Heart left ventricle (tissue), 16 donors: ENCODE measurements around the gene SH3PXD2A. TPM values are rescaled to one million over a fixed set of nuclear protein-coding genes. Genes with fewer than 3 reads are reported as not detected.
"Not testable (repeated sequence)": the region's sequence is repeated elsewhere in the genome, so short reads cannot be mapped to it uniquely, and the experiment has no call there.

Experiments
- ATAC-seq, 4 donors: fragments of 200-7000 bp; cut with Tn5 transposase; one replicate each; pipeline ENCODE4 v1.9.1; 2020 to 2022; ENCODE audit warnings: moderate library complexity in 4 of 4, mild to moderate bottlenecking in 3 of 4, moderate number of reproducible peaks in 1 of 4
- DNase-seq, 5 donors: peaks; one replicate each; pipeline ENCODE4 v3.0.0-alpha.2; 2020
- H3K27ac ChIP-seq, 12 donors: fragments of 200-600 bp; sonication (generic) in 4 of 12; one replicate each; pipeline versions ENCODE4 v1.5.0 to v1.8.0; 2016 to 2022; ENCODE audit warnings: mild to moderate bottlenecking in 2 of 12
- H3K27me3 ChIP-seq, 9 donors: fragments of 200-600 bp; sonication (generic) in 2 of 9; one replicate each; pipeline versions ENCODE4 v1.5.1 to v1.8.0; 2016 to 2022; ENCODE audit warnings: mild to moderate bottlenecking in 3 of 9
- H3K36me3 ChIP-seq, 9 donors: fragments of 200-600 bp; sonication (generic) in 2 of 9; one replicate each; pipeline versions ENCODE4 v1.5.0 to v1.8.0; 2018 to 2022; ENCODE audit warnings: mild to moderate bottlenecking in 2 of 9
- H3K4me1 ChIP-seq, 12 donors: fragments of 200-600 bp; sonication (generic) in 4 of 12; one replicate each; pipeline versions ENCODE4 v1.5.0 to v1.8.0; 2016 to 2022; ENCODE audit warnings: mild to moderate bottlenecking in 3 of 12
- H3K4me3 ChIP-seq, 12 donors: fragments of 200-600 bp; sonication (generic) in 4 of 12; one replicate each; pipeline versions ENCODE4 v1.5.0 to v1.8.0; 2017 to 2022; ENCODE audit warnings: mild to moderate bottlenecking in 9 of 12, moderate library complexity in 4 of 12
- H3K9me3 ChIP-seq, 12 donors: fragments of 200-600 bp; sonication (generic) in 4 of 12; one replicate each; pipeline versions ENCODE4 v1.5.0 to v1.8.0; 2016 to 2022; ENCODE audit warnings: mild to moderate bottlenecking in 1 of 12
- CTCF ChIP-seq, 12 donors: fragments of 200-600 bp; sonication (generic) in 4 of 12; IDR thresholded peaks; one replicate each; pipeline versions ENCODE4 v1.5.0 to v1.8.0; 2018 to 2022; ENCODE audit warnings: antibody characterized with exemption in 12 of 12, mild to moderate bottlenecking in 5 of 12
- POLR2A ChIP-seq, 2 donors: fragments of 450-650 bp; IDR thresholded peaks; one replicate each; pipeline ENCODE4 v1.6.1; 2017; ENCODE audit warnings: antibody characterized with exemption in 2 of 2, mild to moderate bottlenecking in 2 of 2, moderate library complexity in 2 of 2
- WGBS, 4 donors: extraction: QIAGEN DNeasy Blood & Tissue Kit in 2 of 4; methylation state at CpG; one replicate each; pipeline versions ENCODE4 v1.1.5 to v1.1.7; 2013 to 2018; 5-methylcytosine and 5-hydroxymethylcytosine counted together
- intact Hi-C, 10 donors: fragments of 100-400 bp; cut with DNase I; formaldehyde crosslinking; loops; one replicate each; pipeline versions ENCODE4 v1.11.1 to v1.14.2; 2022
- polyA plus RNA-seq, 2 donors: library from polyadenylated mRNA; stranded (reverse); fragments of 200-250 nt; gene quantifications; one replicate each; pipeline ENCODE4 v1.2.3, GENCODE V29; 2013
- total RNA-seq, 9 donors: library from RNA; depleted of rRNA in 2 of 9; stranded (reverse); fragments of >200 nt in 2 of 9; fragmentation: NEBNext Ultra II Directional in 3 of 9; extraction: Animal tissue kit (Norgen Biotek cat#: 25700) in 3 of 9; gene quantifications; one replicate each; pipeline versions ENCODE4 v1.1.0 to v1.2.4, GENCODE V29; 2016 to 2023
- donor health status: ischemic (EF 13 %, LVEDD 7.1; RV severe dilation, severe dysfunction).
- donor health status: healthy with polysubstance abuse.
- donor health status: DM: no; HTN: yes; CAD: no.
- donor health status: DM: no; HTN: no; CAD: no.
- donor health status: ischemic (EF 25% LVEDD 6.9; RV normal size, moderate dysfunction).
- donor health status: ischemic (EF 25% LVEDD 5.7; RV mildly dilated, moderate dysfunction).
- donor health status: healthy.
- donor health status: DM: yes; HTN: yes; CAD: no.
- donor health status: ischemic (EF 35%, LVEDD 5.7; RV mildly dilated, moderate dysfunction).
- donor health status: nonischemic (EF 11% LVEDD 7.7; RV severe dilation, severe dysfunction).
- donor health status: DM: yes; HTN: yes; CAD: no.
- donor health status: PGD.
- donor health status: ischemic (EF 29% LVEDD 5.4; RV normal size, mild dysfunction).
- donor health status: nonischemic (EF 23%, LVEDD 6.1; RV moderate dilation, normal function).

Gene SH3PXD2A
- total and polyA plus RNA-seq, 11 donors, result 11.8 to 43.4 (median 31.1) TPM

DNA sequence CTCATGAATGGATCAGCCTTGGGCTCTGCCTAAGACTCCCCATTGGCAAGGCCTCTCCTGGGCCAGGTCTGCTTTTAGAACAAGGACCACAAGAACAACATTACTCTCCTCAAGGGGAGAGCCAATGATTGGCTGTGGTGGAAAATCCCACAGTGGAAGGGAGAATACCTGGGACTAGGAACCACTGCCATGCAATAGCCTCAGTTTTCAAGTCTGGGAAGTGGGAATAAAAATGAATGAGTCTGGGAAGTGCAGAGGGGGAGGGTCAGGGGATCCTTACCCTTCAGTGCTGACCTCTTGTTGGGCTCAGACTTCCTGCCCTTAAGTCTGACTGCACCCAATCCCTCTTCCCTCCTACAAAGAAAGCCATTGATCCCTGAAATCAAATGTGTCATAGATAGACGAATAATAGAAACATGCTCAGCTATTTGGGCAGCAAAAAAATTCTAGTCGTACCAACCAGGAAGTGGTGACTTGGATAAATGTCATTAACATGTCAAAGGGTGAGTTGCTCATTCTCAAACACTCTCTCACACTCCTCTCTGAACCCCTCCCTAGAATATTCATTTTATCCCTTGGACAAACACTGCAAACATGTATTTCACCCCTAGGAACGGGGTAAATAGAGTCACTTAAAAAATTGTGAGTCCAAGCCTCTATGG is 123.6 kb downstream of the SH3PXD2A start:
- WGBS, 4 donors, result 70 to 81% (median 76%) methylated on average over 3 of the region's 3 CpGs
- peaks cover 0 to 25% (median 8%) of the 10 kb centered on the region in 12 donors for H3K4me1 ChIP-seq
- H3K27me3 ChIP-seq, result no peaks in the 10 kb centered on the region
- no peak overlapping the region for H3K4me3 ChIP-seq
- ATAC-seq (no peak), DNase-seq (no peak)
- peaks cover 0 to 5% (median 0%) of the 10 kb centered on the region in 9 donors for H3K36me3 ChIP-seq
- H3K9me3 ChIP-seq, result no peaks in the 10 kb centered on the region
- no peak for TF ChIP-seq POLR2A (IDR thresholded peaks at IDR 0.05)
- no peak for TF ChIP-seq CTCF (IDR thresholded peaks at IDR 0.05)
- intact Hi-C loops, result no loop called here
- no peak overlapping the region for H3K27ac ChIP-seq

DNA sequence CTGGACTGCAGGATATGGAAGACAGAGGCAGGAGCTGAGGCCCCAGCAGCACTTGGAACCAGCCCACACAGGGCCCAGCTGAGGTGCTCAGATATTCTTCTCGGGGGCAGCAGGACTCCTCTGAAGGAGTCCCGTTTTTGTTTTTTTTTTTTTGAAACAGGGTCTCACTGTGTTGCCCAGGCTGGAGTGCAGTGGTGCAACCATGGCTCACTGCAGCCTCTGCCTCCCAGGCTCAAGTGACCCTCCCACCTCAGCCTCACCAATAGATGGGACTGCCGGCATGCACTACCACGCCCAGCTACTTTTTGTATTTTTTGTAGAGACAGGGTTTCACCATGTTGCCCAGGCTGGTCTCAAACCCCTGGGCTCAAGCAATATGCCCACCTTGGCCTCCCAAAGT is 124.3 kb downstream of the SH3PXD2A start:
- H3K36me3 ChIP-seq, H3K27ac ChIP-seq, H3K27me3 ChIP-seq, intact Hi-C loops, ATAC-seq, H3K9me3 ChIP-seq, H3K4me3 ChIP-seq: not testable (repeated sequence)
- DNase-seq, result peak in 2 of 5 donors; percentile 11 to 15
- peaks cover 0 to 26% (median 8%) of the 10 kb centered on the region in 12 donors for H3K4me1 ChIP-seq
- WGBS, 4 donors, result 84 to 96% (median 86%) methylated on average over 4 of the region's 4 CpGs

- DNase-seq, result no peak
- 86 to 91% (median 89%) methylated on average over 5 of the region's 5 CpGs for WGBS, 4 donors
- no peaks in the 10 kb centered on the region for H3K27me3 ChIP-seq
- no peak for ATAC-seq
- intact Hi-C loops, result no loop called here
- H3K36me3 ChIP-seq, result peaks cover 0 to 3% (median 0%) of the 10 kb centered on the region in 9 donors
- no peak overlapping the region for H3K27ac ChIP-seq
- no peaks in the 10 kb centered on the region for H3K9me3 ChIP-seq
- H3K4me3 ChIP-seq, result no peak overlapping the region
- TF ChIP-seq CTCF (IDR thresholded peaks at IDR 0.05), result no peak
- TF ChIP-seq POLR2A (IDR thresholded peaks at IDR 0.05), result no peak
- H3K4me1 ChIP-seq, result peaks cover 0 to 26% (median 8%) of the 10 kb centered on the region in 12 donors
Measured at GRCh38 chr10:103729851-103730250, 125.5 kb downstream of the SH3PXD2A start.

DNA sequence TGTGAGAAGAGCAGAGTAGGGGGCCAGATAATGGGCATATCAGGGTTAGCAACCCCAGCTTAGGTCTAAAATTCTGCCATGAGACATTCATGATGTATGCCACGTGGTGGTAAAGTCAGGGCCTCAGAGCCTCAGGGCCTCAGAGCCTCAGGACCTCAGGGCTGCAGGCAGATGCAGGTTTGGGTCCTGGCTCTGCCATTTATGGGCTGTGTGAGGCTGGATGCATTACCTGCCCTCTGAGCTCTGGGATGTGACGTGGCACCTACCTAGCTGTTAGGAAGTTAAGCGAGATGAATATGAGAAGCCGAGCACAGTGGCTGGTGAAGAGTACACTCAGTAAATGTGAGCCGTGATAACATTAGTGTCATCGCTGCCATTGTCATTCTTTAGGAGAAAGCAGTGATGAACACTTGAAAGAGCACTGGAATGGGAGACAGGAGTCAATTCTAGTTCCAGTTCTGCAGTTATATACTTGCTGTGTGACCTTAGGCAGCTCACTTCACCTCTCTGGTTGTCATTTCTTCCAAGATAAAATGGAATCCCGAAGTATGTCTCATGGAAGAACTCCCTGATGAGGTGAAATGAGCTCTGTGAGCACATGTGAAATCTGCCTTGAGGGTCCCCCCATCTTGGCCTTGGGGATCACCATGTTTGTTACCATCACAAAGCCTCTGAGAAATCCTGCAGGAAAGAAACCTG is 127.2 kb downstream of the SH3PXD2A start:
- TF ChIP-seq POLR2A (IDR thresholded peaks at IDR 0.05) (no peak), CTCF (IDR thresholded peaks at IDR 0.05) (no peak)
- DNase-seq (no peak), ATAC-seq (peak in 2 of 4 donors; percentile 7 to 16)
- Histone ChIP-seq H3K36me3 (peaks cover 0 to 12% (median 7%) of the 10 kb centered on the region in 9 donors), H3K9me3 (no peaks in the 10 kb centered on the region), H3K27ac (peak overlapping the region in 4 of 12 donors; percentile 3 to 64 (median 54)), H3K27me3 (no peaks in the 10 kb centered on the region), H3K4me3 (no peak overlapping the region), H3K4me1 (peaks cover 0 to 23% (median 7%) of the 10 kb centered on the region in 12 donors)
- intact Hi-C loops, result no loop called here
- 81 to 86% (median 85%) methylated on average over 7 of the region's 7 CpGs for WGBS, 4 donors
